Neuronal stem cell (in vitro differentiated cells): ENCODE results near the gene CBY3. TPM values are rescaled to one million over a fixed set of nuclear protein-coding genes. Genes with fewer than 3 reads are reported as not detected.

Experiments used
- small RNA-seq: library from polyadenylated mRNA; stranded (forward); fragments of <200 nt; extraction: miRNeasy Mini kit (QIAGEN cat#:217004); gene quantifications from one replicate; pipeline ENCODE3, GENCODE V24; 2013; ENCODE audit not compliant: insufficient read depth

The CBY3 gene

Small RNA genes within 50 kb of the gene (small RNA-seq; reads per million reads assigned to genes)
- not detected for gene RF00017
